ENCODE data around the gene TBC1D21.

TBC1D21 gene

GRCh38 chr15:73922186-73923151 is 49.1 kb downstream of the TBC1D21 start:
- in situ Hi-C loops (cut with MboI; ENCODE audit: low pct_unique_long_range_greater_than_20kb, low sequenced_read_pairs, unreplicated experiment): no loop called here
- no peak for TF ChIP-seq CTCF (IDR thresholded peaks at IDR 0.05; ENCODE audit: extremely low read depth, insufficient read depth, missing control alignments)
- no peak for DNase-seq (ENCODE audit: low spot score)

- TF ChIP-seq CTCF (IDR thresholded peaks at IDR 0.05; ENCODE audit: extremely low read depth, insufficient read depth, missing control alignments): no peak
- in situ Hi-C loops (cut with MboI; ENCODE audit: low pct_unique_long_range_greater_than_20kb, low sequenced_read_pairs, unreplicated experiment): no loop called here
These were observed 49.8 kb downstream of the TBC1D21 start for GRCh38 chr15:73923156-73923487.

GRCh38 chr15:73923488-73924164 is 50.3 kb downstream of the TBC1D21 start:
- no peak for DNase-seq (ENCODE audit: low spot score)
- TF ChIP-seq CTCF (IDR thresholded peaks at IDR 0.05; ENCODE audit: extremely low read depth, insufficient read depth, missing control alignments): no peak
- in situ Hi-C loops (cut with MboI; ENCODE audit: low pct_unique_long_range_greater_than_20kb, low sequenced_read_pairs, unreplicated experiment): no loop called here

More at GRCh38 chr15:73923156-73923487, 49.8 kb downstream of the TBC1D21 start:
- DNase-seq (ENCODE audit: low spot score): no peak

GRCh38 chr15:73924171-73924921 is 51.0 kb downstream of the TBC1D21 start:
- no peak for TF ChIP-seq CTCF (IDR thresholded peaks at IDR 0.05; ENCODE audit: extremely low read depth, insufficient read depth, missing control alignments)
- no peak for DNase-seq (ENCODE audit: low spot score)
- in situ Hi-C loops (cut with MboI; ENCODE audit: low pct_unique_long_range_greater_than_20kb, low sequenced_read_pairs, unreplicated experiment): no loop called here

GRCh38 chr15:73925848-73926218 is 52.5 kb downstream of the TBC1D21 start:
- no peak for TF ChIP-seq CTCF (IDR thresholded peaks at IDR 0.05; ENCODE audit: extremely low read depth, insufficient read depth, missing control alignments)
- in situ Hi-C loops (cut with MboI; ENCODE audit: low pct_unique_long_range_greater_than_20kb, low sequenced_read_pairs, unreplicated experiment): no loop called here
- no peak for DNase-seq (ENCODE audit: low spot score)

- in situ Hi-C loops (cut with MboI; ENCODE audit: low pct_unique_long_range_greater_than_20kb, low sequenced_read_pairs, unreplicated experiment): no loop called here
- TF ChIP-seq CTCF (IDR thresholded peaks at IDR 0.05; ENCODE audit: extremely low read depth, insufficient read depth, missing control alignments): no peak
- DNase-seq (ENCODE audit: low spot score): no peak
These were observed 53.0 kb downstream of the TBC1D21 start, which contains the start of gene LOXL1 for GRCh38 chr15:73926219-73927002. LOXL1 (plus strand) TSS chr15:73926462; CDS start chr15:73926784, 322 bp downstream.
